Ammon's horn (tissue), 1 donor: Measurements from ENCODE around the gene CASP14.
"Not testable (repeated sequence)": the region's sequence is repeated elsewhere in the genome, so short reads cannot be mapped to it uniquely, and the experiment has no call there.

Experiments
- DNase-seq: peaks from one replicate; pipeline ENCODE4 v3.0.0-alpha.2; 2016; ENCODE audit warnings: low spot score

The CASP14 gene

DNA sequence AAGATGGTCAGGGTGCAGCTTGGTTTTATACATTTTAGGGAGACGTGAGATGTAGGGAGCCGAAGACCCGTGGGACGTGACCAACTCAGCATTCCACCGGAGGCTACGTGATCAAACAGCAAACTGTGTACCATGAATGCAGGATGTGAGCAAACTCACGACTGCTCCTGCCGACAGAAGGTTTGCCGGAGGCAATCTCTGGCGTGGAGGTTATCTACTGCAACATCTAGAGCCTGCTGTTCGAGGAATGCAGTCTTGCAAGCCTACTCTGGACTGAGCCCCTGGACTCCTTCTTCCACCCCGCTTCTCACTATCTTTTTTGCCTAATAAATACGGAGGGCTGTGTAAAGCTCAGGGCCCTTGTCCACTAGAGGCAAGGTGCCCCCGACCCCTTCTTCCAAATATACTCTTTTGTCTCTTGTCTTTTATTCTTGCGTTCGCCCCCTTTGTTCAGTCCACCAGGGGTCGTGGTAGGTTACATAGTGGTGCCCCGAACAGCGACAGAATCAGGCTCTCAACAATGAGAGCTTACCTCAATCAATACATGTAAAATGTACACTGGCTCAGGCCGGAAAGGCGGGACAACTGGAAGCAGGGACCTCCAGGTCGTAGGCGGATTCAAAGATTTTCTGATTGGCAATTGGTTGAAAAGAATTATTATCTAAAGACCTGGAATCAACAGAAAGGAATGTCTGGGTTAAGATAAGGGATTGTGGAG, 23.8 kb downstream of the CASP14 start:
- DNase-seq: no peak

DNA sequence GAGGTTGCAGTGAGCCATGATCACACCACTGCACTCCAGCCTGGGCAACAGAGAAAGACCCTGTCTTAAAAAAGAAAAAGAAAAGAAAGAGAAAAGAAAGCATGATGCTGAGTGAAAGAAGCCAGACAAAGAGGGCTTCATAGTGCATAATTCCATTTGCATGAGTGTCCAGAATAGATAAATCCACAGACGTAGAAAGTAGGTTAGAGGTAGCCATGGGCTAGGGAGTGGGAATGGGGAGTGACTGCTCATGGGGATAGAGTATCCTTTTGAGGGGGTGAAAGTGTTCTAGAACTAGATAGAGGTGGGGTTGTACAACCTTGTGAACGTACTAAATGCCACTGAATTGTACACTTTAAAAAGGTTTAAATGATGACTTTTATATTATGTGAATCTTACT, 25.1 kb downstream of the CASP14 start:
- no peak for DNase-seq

DNA sequence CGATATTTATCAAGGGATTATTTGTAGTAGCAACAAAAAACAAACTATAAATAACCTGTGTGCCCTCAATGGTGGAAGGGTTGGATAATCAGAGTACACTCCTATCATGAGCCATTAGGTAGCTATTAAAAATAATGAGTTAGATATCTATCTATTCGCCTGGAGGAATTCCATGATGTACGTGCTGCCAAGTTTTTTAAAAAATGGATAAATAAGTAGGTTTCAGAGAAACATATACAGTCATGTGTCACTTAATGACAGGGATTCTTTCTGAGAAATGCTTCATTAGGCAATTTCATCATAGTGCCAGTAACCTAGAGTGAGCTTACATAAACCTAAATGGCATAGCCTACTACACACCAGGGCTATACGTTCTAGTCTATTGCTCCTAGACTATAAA, 26.5 kb downstream of the CASP14 start:
- DNase-seq: no peak

DNA sequence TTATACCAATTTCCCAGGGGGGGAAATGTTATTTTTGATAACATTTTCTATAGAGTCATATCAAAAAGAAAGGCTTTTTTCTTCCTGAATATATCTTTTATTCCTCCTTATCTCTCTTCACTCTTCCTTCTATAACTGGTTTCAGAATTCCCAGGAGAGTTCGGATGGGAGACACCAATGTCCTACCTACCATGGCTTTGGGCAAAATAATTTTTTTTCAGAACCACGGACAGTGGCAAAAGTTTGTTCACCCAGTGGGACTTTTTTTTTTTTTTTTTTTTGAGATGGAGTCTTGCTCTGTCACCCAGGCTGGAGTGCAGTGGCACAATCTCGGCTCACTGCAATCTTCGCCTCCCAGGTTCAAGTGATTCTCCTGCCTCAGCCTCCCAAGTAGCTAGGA, 30.7 kb downstream of the CASP14 start:
- DNase-seq: not testable (repeated sequence)

DNA sequence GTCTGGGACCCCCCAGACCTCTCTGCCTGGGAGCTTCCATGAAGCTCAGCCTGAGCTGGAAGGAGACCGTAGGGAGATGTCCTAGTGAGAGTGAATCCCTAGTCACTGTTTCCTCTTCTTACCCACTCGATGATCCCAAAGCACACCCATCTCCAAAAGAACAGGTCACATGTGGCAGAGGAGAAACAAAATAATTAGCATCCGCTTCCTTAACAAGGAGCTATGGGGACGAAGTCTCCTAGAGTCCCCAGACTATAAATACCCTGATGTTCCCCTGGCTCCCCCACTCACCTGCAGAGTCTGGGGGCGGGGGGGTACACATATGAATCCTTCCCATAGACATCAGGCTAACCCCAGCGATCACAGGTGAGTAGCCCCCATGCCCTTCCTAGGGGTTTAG, 32.6 kb downstream of the CASP14 start, which contains the start of gene OR1I1:
TSS of gene OR1I1 (plus strand) at position 301 of the 400 bp plus-strand sequence. CDS start 4,855 bp downstream, outside the sequence.
- no peak for DNase-seq

DNA sequence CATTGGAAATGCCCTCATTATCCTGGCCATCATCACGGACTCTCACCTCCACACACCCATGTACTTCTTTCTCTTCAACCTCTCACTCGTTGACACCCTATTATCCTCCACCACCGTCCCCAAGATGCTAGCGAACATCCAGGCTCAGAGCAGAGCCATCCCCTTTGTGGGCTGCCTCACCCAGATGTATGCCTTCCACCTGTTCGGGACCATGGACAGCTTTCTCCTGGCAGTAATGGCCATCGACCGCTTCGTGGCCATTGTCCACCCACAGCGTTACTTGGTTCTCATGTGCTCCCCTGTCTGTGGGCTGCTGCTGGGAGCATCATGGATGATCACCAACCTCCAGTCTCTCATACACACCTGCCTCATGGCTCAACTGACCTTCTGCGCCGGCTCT, 37.9 kb downstream of the CASP14 start:
- DNase-seq: no peak

DNA sequence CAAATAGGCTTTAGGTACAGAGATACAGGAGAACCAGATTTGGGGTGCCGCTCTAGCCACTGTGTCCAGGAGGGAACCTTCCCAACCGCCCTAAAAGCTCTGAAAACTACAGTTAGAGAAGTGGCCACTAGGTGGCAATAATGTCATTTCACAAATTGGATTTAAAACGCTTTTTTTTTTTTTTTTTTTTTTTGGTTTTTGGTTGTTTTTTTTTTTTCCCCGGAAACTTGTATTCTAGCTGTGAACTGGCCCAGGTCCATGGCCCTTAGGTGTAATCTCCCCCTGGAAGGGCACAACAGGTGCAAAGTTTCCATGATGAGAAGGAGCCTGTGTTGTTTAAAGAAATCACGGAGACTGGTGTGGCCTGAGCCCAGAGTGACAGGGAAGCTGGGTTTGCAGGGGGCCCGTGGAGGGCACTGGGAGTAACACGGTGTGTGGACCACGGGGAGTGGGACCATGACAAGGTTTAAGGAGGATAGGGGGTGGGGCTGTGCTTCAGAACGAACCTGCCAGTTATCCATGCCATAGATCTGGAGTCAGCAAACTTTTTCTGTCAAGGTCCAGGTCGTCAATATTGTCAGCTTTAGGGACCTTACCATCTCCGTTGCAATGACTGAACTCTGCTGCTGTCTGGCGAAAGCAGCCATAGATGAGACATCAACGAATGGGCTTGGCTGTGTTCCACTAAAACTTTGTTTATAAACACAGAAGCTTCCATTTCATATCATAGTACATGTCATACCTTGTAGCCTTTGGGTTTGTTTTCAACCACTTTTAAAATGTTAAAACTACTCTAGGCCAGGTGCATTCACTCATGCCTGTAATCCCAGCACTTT, 42.9 kb downstream of the CASP14 start:
- DNase-seq: peak; percentile 25

DNA sequence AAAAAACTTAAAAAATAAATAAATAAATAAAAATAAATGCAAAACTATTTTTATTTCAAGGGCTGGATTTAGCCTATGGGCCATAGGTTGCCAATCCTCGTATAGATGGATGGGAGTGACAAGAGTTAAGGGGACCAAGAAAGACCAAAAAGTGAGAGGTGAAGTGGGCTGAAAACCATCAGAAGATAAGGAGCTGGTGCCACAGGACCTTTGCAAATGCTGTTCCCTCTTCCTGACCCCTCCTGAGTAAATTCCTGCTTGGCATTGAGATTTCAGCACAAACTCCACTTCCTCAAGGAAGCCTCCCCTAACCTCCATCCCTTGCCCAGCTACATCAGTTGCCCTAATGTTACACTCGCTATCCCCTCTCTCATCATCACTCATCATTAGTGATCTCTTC, 43.7 kb downstream of the CASP14 start:
- DNase-seq: no peak

DNA sequence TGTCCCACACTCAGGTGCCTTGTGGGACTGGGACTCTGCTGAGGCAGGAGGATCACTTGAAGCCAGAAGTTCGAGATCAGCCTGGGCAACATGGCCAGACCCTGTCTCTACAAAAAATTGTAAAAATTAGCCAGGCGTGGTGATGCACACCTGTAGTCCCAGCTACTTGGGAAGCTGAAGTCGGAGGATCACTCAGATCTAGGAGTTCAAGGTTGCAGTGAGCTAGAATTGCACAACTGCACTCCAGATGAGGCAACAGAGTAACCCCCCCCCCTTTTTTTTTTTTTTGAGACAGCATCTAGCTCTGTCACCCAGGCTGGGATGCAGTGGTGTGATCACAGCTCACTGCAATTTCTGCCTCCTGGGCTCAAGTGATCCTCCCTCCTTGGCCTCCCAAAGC, 46.9 kb downstream of the CASP14 start:
- no peak for DNase-seq

DNA sequence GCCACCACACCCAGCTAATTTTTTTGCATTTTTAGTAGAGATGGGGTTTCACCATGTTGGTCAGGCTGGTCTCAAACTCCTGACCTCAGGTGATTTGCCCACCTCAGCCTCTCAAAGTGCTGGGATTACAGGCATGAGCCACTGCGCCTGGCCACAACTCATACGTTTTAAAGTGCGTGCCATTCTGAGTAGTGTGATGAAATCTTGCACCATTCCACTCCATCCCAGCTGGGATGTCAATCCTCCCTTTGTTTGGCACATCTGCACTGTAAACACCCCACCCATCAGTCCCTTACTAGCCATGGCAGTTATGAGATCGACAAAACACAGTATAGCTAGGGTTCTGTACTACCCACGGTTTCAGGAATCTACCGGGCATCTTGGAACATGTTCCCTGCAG, 48.7 kb downstream of the CASP14 start:
- not testable (repeated sequence) for DNase-seq

DNA sequence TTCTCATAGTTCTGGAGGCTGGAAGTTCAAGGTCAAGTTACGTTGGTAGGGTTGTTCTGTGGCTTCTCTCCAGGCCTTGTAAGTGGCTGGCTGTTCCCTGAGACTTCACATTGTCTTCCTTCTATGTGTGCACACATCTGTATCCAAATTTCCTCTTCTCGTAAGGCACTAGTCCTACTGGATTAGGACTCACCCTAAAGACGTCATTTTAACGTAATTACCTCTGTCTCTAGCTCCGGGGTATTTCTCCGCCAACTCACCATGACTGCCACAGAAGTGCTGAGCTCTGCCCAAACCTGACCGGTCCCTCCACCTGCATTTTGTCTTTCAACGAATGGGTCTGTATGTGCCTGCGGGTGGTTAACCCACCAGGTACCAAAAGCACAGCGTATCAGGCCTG, 49.2 kb downstream of the CASP14 start:
- DNase-seq: no peak

DNA sequence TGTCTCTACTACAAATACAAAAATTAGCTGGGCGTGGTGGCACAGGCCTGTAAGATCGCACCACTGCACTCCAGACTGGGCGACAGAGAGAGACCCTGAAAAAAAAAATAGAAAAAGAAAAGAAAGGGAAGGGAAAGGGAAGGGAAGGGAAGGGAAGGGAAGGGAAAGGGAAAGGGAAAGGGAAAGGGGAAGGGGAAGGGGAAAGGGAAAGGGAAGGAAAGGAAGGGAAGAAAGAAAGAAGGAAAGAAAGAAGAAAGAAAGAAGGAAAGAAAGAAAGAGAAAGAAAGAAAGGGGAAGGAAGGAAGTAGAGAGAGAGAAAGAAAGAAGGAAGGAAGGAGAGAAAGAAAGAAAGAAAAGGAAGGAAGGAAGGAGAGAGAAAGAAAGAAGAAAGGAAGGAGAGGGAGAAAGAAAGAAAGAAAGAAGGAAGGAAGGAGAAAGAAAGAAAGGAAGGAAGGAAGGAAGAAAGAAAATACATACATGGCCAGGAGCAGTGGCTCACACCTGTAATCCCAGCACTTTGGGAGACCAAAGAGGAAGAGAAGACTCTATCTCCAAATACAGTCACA, 49.8 kb downstream of the CASP14 start:
- DNase-seq: no peak

DNA sequence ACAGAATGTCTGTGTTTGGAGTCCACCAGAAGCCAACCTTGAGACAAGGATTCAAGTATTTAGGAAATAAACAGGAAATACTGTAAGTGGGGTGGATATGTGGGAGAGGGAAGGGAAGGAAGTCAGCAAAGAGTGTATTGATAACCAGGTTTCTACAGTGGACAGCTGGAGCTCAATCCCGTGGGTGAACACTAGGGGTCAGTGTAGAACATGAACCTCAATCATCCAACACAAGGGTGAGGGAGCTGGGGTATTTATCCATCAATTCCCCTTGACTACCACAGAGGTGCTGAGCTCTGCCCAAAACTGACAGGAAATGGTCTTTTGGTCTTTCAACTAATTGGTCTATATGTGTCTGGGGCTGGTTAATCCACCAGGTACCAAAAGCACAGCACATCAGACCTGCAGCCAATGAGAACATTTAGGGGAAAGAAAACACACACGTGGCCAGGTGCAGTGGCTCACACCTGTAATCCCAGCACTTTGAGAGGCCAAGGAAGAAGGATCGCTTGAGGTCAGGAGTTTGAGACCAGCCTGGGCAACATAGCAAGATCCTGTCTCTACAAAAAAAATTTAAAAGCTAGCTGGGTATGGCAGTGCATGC, 52.3 kb downstream of the CASP14 start:
- DNase-seq: no peak

DNA sequence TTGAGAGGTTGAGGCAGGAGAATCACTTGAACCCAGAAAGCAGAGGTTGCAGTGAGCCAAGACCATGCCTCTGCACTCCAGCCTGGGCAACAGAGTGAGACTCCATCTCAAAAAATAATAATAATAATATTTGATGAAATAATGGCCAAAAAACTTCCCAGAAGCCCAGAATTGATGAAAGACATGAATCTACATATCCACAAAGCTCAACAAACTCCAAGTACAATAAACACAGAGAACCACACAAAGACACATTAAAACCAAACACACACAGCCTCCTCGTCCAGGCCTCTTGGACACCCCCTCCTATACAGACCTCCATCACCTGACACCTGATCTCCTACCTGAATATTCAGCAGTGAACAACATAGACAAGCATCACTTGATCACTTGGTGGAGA, 54.7 kb downstream of the CASP14 start:
- no peak for DNase-seq

DNA sequence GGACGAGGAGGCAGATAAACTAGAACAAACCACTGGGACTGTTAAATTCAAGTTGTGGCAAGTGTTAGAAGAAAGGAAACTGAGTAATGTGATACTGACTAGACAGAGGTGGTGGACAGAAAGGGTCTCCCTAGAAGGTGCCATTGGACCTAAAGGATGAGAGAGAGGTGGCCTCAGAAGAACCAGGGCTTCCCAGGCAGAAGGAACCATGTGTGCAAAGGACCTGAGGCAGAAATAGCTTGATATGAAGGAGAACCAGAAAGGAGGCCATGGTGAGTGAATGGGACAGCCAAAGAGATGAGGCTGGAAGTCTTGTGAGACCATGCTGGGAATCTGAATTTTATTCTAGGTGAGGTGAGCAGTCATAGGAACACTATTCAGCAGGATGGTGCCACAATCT, 55.1 kb downstream of the CASP14 start:
- no peak for DNase-seq

DNA sequence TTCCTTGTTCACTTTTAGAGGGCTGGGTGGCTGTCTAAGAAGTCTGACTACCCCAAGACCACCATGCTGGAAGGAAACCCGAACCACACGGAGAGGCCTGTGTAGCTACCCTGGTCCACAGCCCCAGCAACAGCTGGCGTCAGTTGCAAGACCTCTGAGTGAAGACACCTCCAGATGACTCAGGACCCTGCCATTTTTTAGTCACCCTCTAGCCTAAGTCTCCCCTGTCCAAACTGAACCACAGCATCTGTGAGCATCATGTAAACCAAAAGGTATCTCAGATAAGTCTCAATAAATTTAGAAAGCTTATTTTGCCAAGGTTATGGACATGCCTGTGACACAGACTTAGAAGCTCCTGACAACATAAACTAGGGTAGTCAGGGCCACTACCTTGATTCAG, 55.8 kb downstream of the CASP14 start:
- no peak for DNase-seq

DNA sequence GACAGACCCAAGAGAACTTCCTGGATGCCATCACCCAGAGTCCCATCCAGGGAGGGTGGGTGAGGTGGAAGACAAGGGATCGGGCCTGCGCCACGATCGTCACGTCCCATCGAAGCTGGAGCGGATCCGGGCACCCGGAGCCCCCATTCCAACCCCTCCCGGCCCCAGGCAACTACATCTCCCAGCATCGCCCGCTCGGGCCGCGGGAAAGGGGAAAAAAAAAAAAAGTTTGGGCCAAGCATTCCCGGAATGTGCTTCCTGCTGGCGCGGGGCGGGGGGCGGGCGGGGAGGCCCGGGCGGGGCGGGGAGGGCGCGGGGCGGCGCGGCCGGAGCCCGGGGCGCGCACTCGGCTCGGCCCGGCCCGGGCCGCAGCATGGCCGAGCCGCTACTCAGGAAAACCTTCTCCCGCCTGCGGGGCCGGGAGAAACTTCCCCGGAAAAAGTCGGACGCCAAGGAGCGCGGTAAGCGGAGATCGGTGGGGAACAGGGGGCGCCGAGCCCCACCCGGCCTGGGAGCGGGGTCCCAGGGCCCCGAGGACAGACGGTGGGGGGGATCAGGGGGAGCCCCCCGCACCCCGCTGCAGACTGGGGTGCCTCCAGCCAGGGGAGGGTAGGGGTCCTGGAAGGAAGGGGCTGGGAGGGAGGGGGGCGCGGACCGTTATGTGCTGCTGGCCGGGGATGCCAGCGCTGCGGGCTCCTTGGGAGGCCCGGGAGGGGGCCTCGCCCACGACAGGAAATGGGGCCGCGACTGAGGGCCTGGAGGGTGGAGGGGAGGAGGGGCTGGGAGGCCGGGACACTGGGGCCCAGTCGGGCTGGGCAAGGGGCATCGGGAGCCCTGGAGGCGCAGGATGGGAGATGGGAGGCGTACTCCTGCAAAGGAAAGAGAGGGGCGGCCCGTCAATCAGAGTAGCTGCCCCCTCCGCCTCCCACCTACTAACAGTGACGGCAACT, 58.1 kb downstream of the CASP14 start, which contains the start of gene SYDE1:
TSS of gene SYDE1 (plus strand) at position 341 of the 950 bp plus-strand sequence. CDS start at position 374, 33 bp downstream.
- no peak for DNase-seq
